ENCODE results near the gene TPRX1.

Gene TPRX1

GRCh38 chr19:47752440-47753211, 51.7 kb downstream of the TPRX1 start:
- no peak overlapping the region for H3K4me3 ChIP-seq (ENCODE audit: low read depth, low read length)
- no peak for DNase-seq (ENCODE audit: low read depth)

More at GRCh38 chr19:47752440-47753211, 51.7 kb downstream of the TPRX1 start:
- no peak for TF ChIP-seq CTCF (conservative IDR thresholded peaks at IDR 0.05; ENCODE audit: low read depth, low read length)

Data from choroid plexus epithelial cell (primary cell).